ENCODE data around the gene APOC4.

DNA sequence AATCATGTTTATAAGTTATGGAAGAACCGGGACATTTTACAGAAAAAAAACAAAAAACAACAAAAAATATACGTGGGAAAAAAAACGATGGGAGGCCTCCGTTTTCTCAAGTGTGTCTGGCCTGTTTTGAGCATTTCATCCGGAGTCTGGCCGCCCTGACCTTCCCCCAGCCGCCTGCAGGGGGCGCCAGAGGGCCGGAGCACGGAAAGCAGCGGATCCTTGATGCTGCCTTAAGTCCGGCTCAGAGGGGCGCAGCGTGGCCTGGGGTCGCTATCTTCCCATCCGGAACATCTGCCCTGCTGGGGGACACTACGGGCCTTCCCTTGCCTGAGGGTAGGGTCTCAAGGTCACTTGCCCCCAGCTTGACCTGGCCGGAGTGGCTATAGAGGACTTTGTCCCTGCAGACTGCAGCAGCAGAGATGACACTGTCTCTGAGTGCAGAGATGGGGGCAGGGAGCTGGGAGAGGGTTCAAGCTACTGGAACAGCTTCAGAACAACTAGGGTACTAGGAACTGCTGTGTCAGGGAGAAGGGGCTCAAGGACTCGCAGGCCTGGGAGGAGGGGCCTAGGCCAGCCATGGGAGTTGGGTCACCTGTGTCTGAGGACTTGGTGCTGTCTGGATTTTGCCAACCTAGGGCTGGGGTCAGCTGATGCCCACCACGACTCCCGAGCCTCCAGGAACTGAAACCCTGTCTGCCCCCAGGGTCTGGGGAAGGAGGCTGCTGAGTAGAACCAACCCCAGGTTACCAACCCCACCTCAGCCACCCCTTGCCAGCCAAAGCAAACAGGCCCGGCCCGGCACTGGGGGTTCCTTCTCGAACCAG is 38.2 kb upstream of the APOC4 start:
- TF ChIP-seq, protein P1, sequence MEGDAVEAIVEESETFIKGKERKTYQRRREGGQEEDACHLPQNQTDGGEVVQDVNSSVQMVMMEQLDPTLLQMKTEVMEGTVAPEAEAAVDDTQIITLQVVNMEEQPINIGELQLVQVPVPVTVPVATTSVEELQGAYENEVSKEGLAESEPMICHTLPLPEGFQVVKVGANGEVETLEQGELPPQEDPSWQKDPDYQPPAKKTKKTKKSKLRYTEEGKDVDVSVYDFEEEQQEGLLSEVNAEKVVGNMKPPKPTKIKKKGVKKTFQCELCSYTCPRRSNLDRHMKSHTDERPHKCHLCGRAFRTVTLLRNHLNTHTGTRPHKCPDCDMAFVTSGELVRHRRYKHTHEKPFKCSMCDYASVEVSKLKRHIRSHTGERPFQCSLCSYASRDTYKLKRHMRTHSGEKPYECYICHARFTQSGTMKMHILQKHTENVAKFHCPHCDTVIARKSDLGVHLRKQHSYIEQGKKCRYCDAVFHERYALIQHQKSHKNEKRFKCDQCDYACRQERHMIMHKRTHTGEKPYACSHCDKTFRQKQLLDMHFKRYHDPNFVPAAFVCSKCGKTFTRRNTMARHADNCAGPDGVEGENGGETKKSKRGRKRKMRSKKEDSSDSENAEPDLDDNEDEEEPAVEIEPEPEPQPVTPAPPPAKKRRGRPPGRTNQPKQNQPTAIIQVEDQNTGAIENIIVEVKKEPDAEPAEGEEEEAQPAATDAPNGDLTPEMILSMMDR (conservative IDR thresholded peaks at IDR 0.05): peak; percentile 90
- no peak for TF ChIP-seq ZFX (IDR thresholded peaks at IDR 0.05)

Measured in C4-2B (cell line).